ENCODE data around the gene LRIF1.
"Not testable (repeated sequence)": the region's sequence is repeated elsewhere in the genome, so short reads cannot be mapped to it uniquely, and the experiment has no call there.

Gene LRIF1

GRCh38 chr1:110951161-110951560 lies 12.6 kb downstream of the LRIF1 start:
- no peak for DNase-seq (ENCODE audit: low read depth)

- no peak for DNase-seq (ENCODE audit: low read depth)
Observed at GRCh38 chr1:110948038-110948810, 15.5 kb downstream of the LRIF1 start.

GRCh38 chr1:110945626-110946025 lies 18.1 kb downstream of the LRIF1 start:
- no peak for DNase-seq (ENCODE audit: low read depth)

- no peak for DNase-seq (ENCODE audit: low read depth)
Observed at GRCh38 chr1:110944806-110945205, 18.9 kb downstream of the LRIF1 start.

GRCh38 chr1:110936567-110936966 lies 27.2 kb downstream of the LRIF1 start:
- DNase-seq (ENCODE audit: low read depth): no peak

- DNase-seq (ENCODE audit: low read depth): not testable (repeated sequence)
Observed at GRCh38 chr1:110931097-110931496, 32.6 kb downstream of the LRIF1 start.

- DNase-seq (ENCODE audit: low read depth): no peak
Observed at GRCh38 chr1:110928904-110929303, 34.8 kb downstream of the LRIF1 start.

GRCh38 chr1:110928191-110928590 lies 35.5 kb downstream of the LRIF1 start:
- DNase-seq (ENCODE audit: low read depth): no peak

- DNase-seq (ENCODE audit: low read depth): no peak
Observed at GRCh38 chr1:110927484-110928075, 36.1 kb downstream of the LRIF1 start.

GRCh38 chr1:110921953-110922352 lies 41.8 kb downstream of the LRIF1 start:
- no peak for DNase-seq (ENCODE audit: low read depth)

GRCh38 chr1:110918016-110918415 lies 45.7 kb downstream of the LRIF1 start:
- no peak for DNase-seq (ENCODE audit: low read depth)

GRCh38 chr1:110916669-110917306 lies 46.9 kb downstream of the LRIF1 start:
- no peak for DNase-seq (ENCODE audit: low read depth)

- DNase-seq (ENCODE audit: low read depth): no peak
Observed at GRCh38 chr1:110916274-110916668, 47.5 kb downstream of the LRIF1 start.

- DNase-seq (ENCODE audit: low read depth): no peak
Observed at GRCh38 chr1:110915804-110916203, 47.9 kb downstream of the LRIF1 start.

- DNase-seq (ENCODE audit: low read depth): no peak
Observed at GRCh38 chr1:110914676-110915075, 49.0 kb downstream of the LRIF1 start.

GRCh38 chr1:110912784-110913183 lies 50.9 kb downstream of the LRIF1 start:
- DNase-seq (ENCODE audit: low read depth): no peak

- no peak for DNase-seq (ENCODE audit: low read depth)
Observed at GRCh38 chr1:110903853-110904500, 59.7 kb downstream of the LRIF1 start.

GRCh38 chr1:110902820-110903463 lies 60.8 kb downstream of the LRIF1 start:
- DNase-seq (ENCODE audit: low read depth): no peak

GRCh38 chr1:110899458-110899843 lies 64.3 kb downstream of the LRIF1 start:
- DNase-seq (ENCODE audit: low read depth): no peak

- no peak for DNase-seq (ENCODE audit: low read depth)
Observed at GRCh38 chr1:110898734-110899457, 64.8 kb downstream of the LRIF1 start.

- no peak for DNase-seq (ENCODE audit: low read depth)
Observed at GRCh38 chr1:110897681-110898080, 66.0 kb downstream of the LRIF1 start.

All from activated T-helper 1 cell treated with Interleukin-2 at 50 U/mL for 16 hours (primary cell).